Vagina (tissue), 2 donors: ENCODE measurements around the gene TNFRSF8. TPM values are rescaled to one million over a fixed set of nuclear protein-coding genes. Genes with fewer than 3 reads are reported as not detected.
A peak's percentile ranks its signal among the peaks of the same experiment; 100 is the strongest.

Experiments
- DNase-seq, 2 donors: peaks; one replicate each; pipeline ENCODE4 v3.0.0-alpha.2; 2017; ENCODE audit errors: extremely low spot score in 2 of 2
- H3K27ac ChIP-seq: fragments of 200-600 bp; sonication (generic); one replicate; pipeline ENCODE4 v1.5.1; 2019
- H3K27me3 ChIP-seq: fragments of 200-600 bp; sonication (generic); one replicate; pipeline ENCODE4 v1.5.1; 2019
- H3K36me3 ChIP-seq, 2 donors: fragments of 200-600 bp; sonication (generic); one replicate each; pipeline ENCODE4 v1.5.1; 2017 to 2019
- H3K4me1 ChIP-seq: fragments of 200-600 bp; sonication (generic); one replicate; pipeline ENCODE4 v1.5.1; 2019
- H3K4me3 ChIP-seq, 2 donors: fragments of 200-600 bp; sonication (generic); 1 replicate in 1 of 2; 2 replicates in 1 of 2; pipeline ENCODE4 v1.5.1; 2016 to 2019
- H3K9me3 ChIP-seq: fragments of 200-600 bp; sonication (generic); one replicate; pipeline ENCODE4 v1.5.1; 2019
- CTCF ChIP-seq, 3 experiments: fragments of 450-650 bp in 2 of 3; fragments of 200-600 bp in 1 of 3; sonication (generic) in 1 of 3; IDR thresholded peaks; one replicate each; pipeline ENCODE4 v1.5.1; 2017 to 2019; ENCODE audit warnings: antibody characterized with exemption in 3 of 3, mild to moderate bottlenecking in 2 of 3, moderate library complexity in 2 of 3
- POLR2A ChIP-seq, 2 donors: fragments of 450-650 bp; IDR thresholded peaks; one replicate each; pipeline ENCODE4 v1.6.1; 2017; ENCODE audit warnings: antibody characterized with exemption in 2 of 2, mild to moderate bottlenecking in 2 of 2, moderate library complexity in 2 of 2
- POLR2AphosphoS5 ChIP-seq, 2 donors: sonication (generic); formaldehyde crosslinking; IDR thresholded peaks; one replicate each; pipeline ENCODE4 v1.9.0; 2017; ENCODE audit warnings: antibody characterized with exemption in 2 of 2, mild to moderate bottlenecking in 2 of 2, low read depth in 1 of 2; ENCODE audit not compliant: insufficient read depth in 1 of 2
- intact Hi-C: fragments of 100-400 bp; cut with DNase I; formaldehyde crosslinking; loops from one replicate; pipeline ENCODE4 v1.15.1; 2023
- total RNA-seq: library from RNA; depleted of rRNA; stranded (reverse); fragments of >200 nt; gene quantifications from one replicate; pipeline ENCODE4 v1.2.3, GENCODE V29; 2016

The TNFRSF8 gene
- total RNA-seq, 1 donor from 2014 or later: 1.2 TPM

GRCh38 chr1:12181568-12181967 lies 118.5 kb downstream of the TNFRSF8 start:
- Histone ChIP-seq H3K27me3 (no peaks in the 10 kb centered on the region), H3K36me3 (no peaks in the 10 kb centered on the region), H3K9me3 (no peaks in the 10 kb centered on the region), H3K4me3 (no peak overlapping the region), H3K27ac (peak overlapping the region; percentile 80), H3K4me1 (peaks cover 94% of the 10 kb centered on the region)
- DNase-seq: no peak
- TF ChIP-seq POLR2A (IDR thresholded peaks at IDR 0.05): no peak
- intact Hi-C loops: no loop called here

GRCh38 chr1:12182410-12182984 lies 119.4 kb downstream of the TNFRSF8 start:
- peaks cover 89% of the 10 kb centered on the region for H3K4me1 ChIP-seq
- H3K27ac ChIP-seq: peak overlapping the region; percentile 80
- no peak overlapping the region for H3K4me3 ChIP-seq
- H3K27me3 ChIP-seq: no peaks in the 10 kb centered on the region
- DNase-seq: no peak
- intact Hi-C loops: no loop called here
- H3K36me3 ChIP-seq: no peaks in the 10 kb centered on the region
- H3K9me3 ChIP-seq: no peaks in the 10 kb centered on the region
- TF ChIP-seq POLR2A (IDR thresholded peaks at IDR 0.05) (no peak), CTCF (IDR thresholded peaks at IDR 0.05) (no peak), POLR2AphosphoS5 (IDR thresholded peaks at IDR 0.05; ENCODE audit: insufficient read depth in 1 of 2, low read depth in 1 of 2) (no peak)

- Histone ChIP-seq H3K4me1 (peaks cover 88% of the 10 kb centered on the region), H3K4me3 (no peak overlapping the region), H3K36me3 (no peaks in the 10 kb centered on the region), H3K27ac (peak overlapping the region; percentile 88), H3K9me3 (no peaks in the 10 kb centered on the region), H3K27me3 (no peaks in the 10 kb centered on the region)
- no peak for TF ChIP-seq POLR2AphosphoS5 (IDR thresholded peaks at IDR 0.05; ENCODE audit: insufficient read depth in 1 of 2, low read depth in 1 of 2)
- TF ChIP-seq CTCF (IDR thresholded peaks at IDR 0.05): no peak
- TF ChIP-seq POLR2A (IDR thresholded peaks at IDR 0.05): no peak
- DNase-seq: no peak
- intact Hi-C loops: no loop called here
Observed at GRCh38 chr1:12183095-12183794, 120.1 kb downstream of the TNFRSF8 start.

DNA sequence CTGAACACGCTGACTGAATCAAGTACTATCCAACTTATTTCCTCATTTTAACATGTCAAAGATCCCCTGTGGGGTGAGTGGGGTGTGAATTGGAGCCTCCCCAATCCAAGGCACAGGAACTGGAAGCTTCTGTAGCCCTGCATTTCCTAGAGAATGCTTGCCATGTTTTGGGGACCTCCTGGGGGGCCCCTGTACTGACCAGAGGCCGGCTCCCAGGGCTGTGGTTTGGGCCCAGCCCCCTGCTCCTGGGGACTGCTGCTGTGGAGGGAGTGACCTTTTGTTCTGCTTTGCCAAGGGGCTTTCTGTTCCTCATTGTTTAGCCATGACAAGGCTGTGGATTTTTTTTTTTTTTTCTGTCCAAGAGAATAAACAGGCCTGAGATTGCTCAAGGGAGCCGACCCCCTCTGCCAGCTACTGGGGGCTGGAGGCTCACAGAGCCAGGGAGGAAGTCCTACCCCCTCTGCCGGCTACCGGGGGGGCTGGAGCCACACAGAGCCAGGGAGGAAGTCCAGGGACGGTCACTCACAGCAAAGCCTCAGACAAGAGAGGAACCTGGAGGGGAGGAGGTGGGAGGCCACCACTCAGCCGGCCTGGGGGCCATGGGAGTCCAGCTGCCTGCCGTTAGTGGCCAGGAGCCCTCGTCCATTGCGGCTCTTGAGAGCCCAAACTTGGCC lies 121.0 kb downstream of the TNFRSF8 start:
- Histone ChIP-seq H3K4me1 (peaks cover 88% of the 10 kb centered on the region), H3K36me3 (no peaks in the 10 kb centered on the region), H3K9me3 (no peaks in the 10 kb centered on the region), H3K27me3 (no peaks in the 10 kb centered on the region), H3K27ac (peak overlapping the region; percentile 88), H3K4me3 (peak overlapping the region; percentile 9 to 30)
- intact Hi-C loops: no loop called here
- TF ChIP-seq CTCF (IDR thresholded peaks at IDR 0.05) (peak in 1 of 3 experiments; percentile 14), POLR2A (IDR thresholded peaks at IDR 0.05) (peak in 1 of 2 donors; percentile 26), POLR2AphosphoS5 (IDR thresholded peaks at IDR 0.05; ENCODE audit: insufficient read depth in 1 of 2, low read depth in 1 of 2) (peak; percentile 62 to 88)
- peak in 1 of 2 donors; percentile 95 for DNase-seq

- Histone ChIP-seq H3K4me3 (peak overlapping the region in 1 of 2 donors; percentile 30), H3K27me3 (no peaks in the 10 kb centered on the region), H3K4me1 (peaks cover 77% of the 10 kb centered on the region), H3K36me3 (no peaks in the 10 kb centered on the region), H3K27ac (peak overlapping the region; percentile 88), H3K9me3 (no peaks in the 10 kb centered on the region)
- no peak for DNase-seq
- TF ChIP-seq POLR2A (IDR thresholded peaks at IDR 0.05): no peak
- TF ChIP-seq POLR2AphosphoS5 (IDR thresholded peaks at IDR 0.05; ENCODE audit: insufficient read depth in 1 of 2, low read depth in 1 of 2): no peak
- intact Hi-C loops: no loop called here
Observed at GRCh38 chr1:12185036-12185917, 122.2 kb downstream of the TNFRSF8 start.
